COLO668 (cell line): ENCODE measurements around the gene HAPLN1.

Experiments
- DNase-seq: peaks from one replicate; lab custom pipeline; 2025; ENCODE audit not compliant: unreplicated experiment; lab: John Stamatoyannopoulos, UW

HAPLN1 gene

GRCh38 chr5:83718936-83719495 lies 1.6 kb downstream of the HAPLN1 start:
- no peak for DNase-seq

GRCh38 chr5:83718195-83718825 lies 2.3 kb downstream of the HAPLN1 start:
- peak; percentile 35 for DNase-seq

GRCh38 chr5:83715236-83716065 lies 5.2 kb downstream of the HAPLN1 start:
- DNase-seq: no peak

GRCh38 chr5:83714810-83715209 lies 5.8 kb downstream of the HAPLN1 start:
- peak; percentile 13 for DNase-seq

GRCh38 chr5:83711982-83712601 lies 8.6 kb downstream of the HAPLN1 start:
- peak; percentile 52 for DNase-seq

- no peak for DNase-seq
Observed at GRCh38 chr5:83709973-83710372, 10.7 kb downstream of the HAPLN1 start.

GRCh38 chr5:83708170-83708569 lies 12.5 kb downstream of the HAPLN1 start:
- DNase-seq: no peak

GRCh38 chr5:83703059-83703458 lies 17.6 kb downstream of the HAPLN1 start:
- no peak for DNase-seq

- DNase-seq: no peak
Observed at GRCh38 chr5:83701886-83702285, 18.8 kb downstream of the HAPLN1 start.

GRCh38 chr5:83689881-83690280 lies 30.8 kb downstream of the HAPLN1 start:
- DNase-seq: no peak

- DNase-seq: no peak
Observed at GRCh38 chr5:83688281-83688680, 32.4 kb downstream of the HAPLN1 start.

GRCh38 chr5:83687124-83687619 lies 33.5 kb downstream of the HAPLN1 start:
- DNase-seq: no peak

GRCh38 chr5:83686251-83686650 lies 34.4 kb downstream of the HAPLN1 start:
- DNase-seq: no peak

GRCh38 chr5:83683836-83684235 lies 36.8 kb downstream of the HAPLN1 start:
- no peak for DNase-seq

GRCh38 chr5:83672646-83673045 lies 48.0 kb downstream of the HAPLN1 start:
- DNase-seq: no peak

- no peak for DNase-seq
Observed at GRCh38 chr5:83672158-83672557, 48.5 kb downstream of the HAPLN1 start.

GRCh38 chr5:83665631-83666030 lies 55.0 kb downstream of the HAPLN1 start:
- DNase-seq: no peak

GRCh38 chr5:83662558-83662957 lies 58.1 kb downstream of the HAPLN1 start:
- no peak for DNase-seq

- DNase-seq: no peak
Observed at GRCh38 chr5:83657807-83658525, 62.7 kb downstream of the HAPLN1 start.

GRCh38 chr5:83654427-83654994 lies 66.1 kb downstream of the HAPLN1 start:
- no peak for DNase-seq

- no peak for DNase-seq
Observed at GRCh38 chr5:83653669-83654068, 67.0 kb downstream of the HAPLN1 start.
